ENCODE measurements around the gene LSR. TPM values are rescaled to one million over a fixed set of nuclear protein-coding genes. Genes with fewer than 3 reads are reported as not detected.

Gene LSR
- total and polyA plus RNA-seq, 2 donors = 4.2 to 27.9 TPM

DNA sequence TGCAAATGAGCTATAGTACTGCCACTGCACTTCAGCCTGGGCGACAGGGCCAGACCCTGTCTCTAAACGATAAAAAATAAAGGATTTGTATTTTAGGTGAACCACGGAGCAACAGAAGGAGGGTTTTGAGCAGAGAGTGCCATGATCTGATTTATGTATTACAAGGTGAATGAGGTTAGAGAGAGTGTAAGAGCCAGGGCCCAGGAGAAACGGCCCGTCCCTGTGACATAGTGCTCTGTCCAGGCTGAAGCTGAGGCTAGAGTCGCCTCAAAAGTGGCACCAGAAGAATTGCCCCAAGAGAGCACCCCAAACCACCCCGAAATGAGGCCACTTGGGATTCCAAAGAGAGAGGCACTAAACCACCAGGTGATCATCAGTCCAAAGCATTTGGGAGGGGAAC lies 60.1 kb downstream of the LSR start:
- Histone ChIP-seq H3K36me3 (ENCODE audit: insufficient read depth) (no peaks in the 10 kb centered on the region), H3K4me3 (ENCODE audit: low read depth, low read length) (no peak overlapping the region), H3K27ac (ENCODE audit: low read depth) (no peak overlapping the region), H3K4me1 (ENCODE audit: insufficient read depth) (no peaks in the 10 kb centered on the region)
- DNase-seq (ENCODE audit: extremely low spot score) = no peak
- 88% methylated on average over 7 of the region's 7 CpGs for whole genome bisulfite sequencing

DNA sequence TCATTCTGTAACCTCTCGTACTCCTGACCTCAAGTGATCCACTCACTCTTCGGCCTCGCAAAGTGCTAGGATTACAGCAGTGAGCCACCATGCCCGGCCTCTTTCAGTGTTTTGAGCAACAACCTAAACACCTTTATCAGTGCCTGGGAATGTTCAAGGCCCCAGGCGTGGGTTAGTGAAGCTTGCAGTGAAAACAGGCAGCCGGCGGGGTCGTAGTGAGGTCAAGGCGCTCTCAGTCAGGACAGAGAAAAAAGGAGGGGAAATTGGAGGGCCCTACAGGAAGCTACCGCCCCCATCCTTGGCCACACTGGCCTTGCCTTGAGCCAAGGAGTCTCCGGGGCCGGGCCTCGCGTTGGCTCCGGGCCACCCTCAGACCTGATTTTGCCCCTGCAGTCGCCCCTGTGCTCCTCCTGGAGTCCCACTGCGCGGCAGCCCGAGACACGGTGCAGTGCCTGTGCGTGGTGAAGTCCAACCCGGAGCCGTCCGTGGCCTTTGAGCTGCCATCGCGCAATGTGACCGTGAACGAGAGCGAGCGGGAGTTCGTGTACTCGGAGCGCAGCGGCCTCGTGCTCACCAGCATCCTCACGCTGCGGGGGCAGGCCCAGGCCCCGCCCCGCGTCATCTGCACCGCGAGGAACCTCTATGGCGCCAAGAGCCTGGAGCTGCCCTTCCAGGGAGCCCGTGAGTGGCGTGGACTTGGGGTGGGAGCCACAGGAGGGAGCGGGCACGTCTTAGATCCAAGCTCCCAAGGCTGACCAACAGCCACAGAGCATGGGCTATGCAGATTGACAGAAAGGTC lies 60.9 kb downstream of the LSR start:
- Histone ChIP-seq H3K4me3 (ENCODE audit: low read depth, low read length) (no peak overlapping the region), H3K27ac (ENCODE audit: low read depth) (no peak overlapping the region), H3K4me1 (ENCODE audit: insufficient read depth) (no peaks in the 10 kb centered on the region), H3K36me3 (ENCODE audit: insufficient read depth) (no peaks in the 10 kb centered on the region)
- DNase-seq (ENCODE audit: extremely low spot score) = peak; percentile 66
- WGBS = 59% methylated on average over 47 of the region's 47 CpGs

DNA sequence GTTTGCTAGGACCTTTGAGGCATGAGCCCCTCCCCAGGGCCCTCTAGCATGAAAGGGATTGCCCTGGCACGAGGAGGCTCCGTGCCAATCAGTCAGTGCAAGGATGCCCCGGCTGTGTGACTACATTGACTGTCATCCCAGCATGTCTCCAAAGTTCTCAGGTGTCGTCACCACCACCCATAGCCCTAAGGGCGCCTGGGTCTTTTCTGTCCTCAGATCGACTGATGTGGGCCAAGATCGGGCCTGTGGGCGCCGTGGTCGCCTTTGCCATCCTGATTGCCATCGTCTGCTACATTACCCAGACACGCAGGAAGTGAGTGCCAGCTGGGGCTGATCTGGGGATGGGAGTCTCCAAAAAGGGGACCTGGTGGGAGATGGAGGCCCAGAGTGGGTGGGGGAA lies 61.5 kb downstream of the LSR start:
- H3K36me3 ChIP-seq (ENCODE audit: insufficient read depth) = no peaks in the 10 kb centered on the region
- no peak overlapping the region for H3K4me3 ChIP-seq (ENCODE audit: low read depth, low read length)
- no peaks in the 10 kb centered on the region for H3K4me1 ChIP-seq (ENCODE audit: insufficient read depth)
- 90% methylated on average over 12 of the region's 12 CpGs for WGBS
- DNase-seq (ENCODE audit: extremely low spot score) = no peak
- H3K27ac ChIP-seq (ENCODE audit: low read depth) = no peak overlapping the region

- Histone ChIP-seq H3K4me1 (ENCODE audit: insufficient read depth) (no peaks in the 10 kb centered on the region), H3K36me3 (ENCODE audit: insufficient read depth) (no peaks in the 10 kb centered on the region), H3K27ac (ENCODE audit: low read depth) (no peak overlapping the region), H3K4me3 (ENCODE audit: low read depth, low read length) (no peak overlapping the region)
- WGBS = 94% methylated on average over 10 of the region's 10 CpGs
- no peak for DNase-seq (ENCODE audit: extremely low spot score)
Observed at GRCh38 chr19:35310811-35311465, 62.1 kb downstream of the LSR start.

DNA sequence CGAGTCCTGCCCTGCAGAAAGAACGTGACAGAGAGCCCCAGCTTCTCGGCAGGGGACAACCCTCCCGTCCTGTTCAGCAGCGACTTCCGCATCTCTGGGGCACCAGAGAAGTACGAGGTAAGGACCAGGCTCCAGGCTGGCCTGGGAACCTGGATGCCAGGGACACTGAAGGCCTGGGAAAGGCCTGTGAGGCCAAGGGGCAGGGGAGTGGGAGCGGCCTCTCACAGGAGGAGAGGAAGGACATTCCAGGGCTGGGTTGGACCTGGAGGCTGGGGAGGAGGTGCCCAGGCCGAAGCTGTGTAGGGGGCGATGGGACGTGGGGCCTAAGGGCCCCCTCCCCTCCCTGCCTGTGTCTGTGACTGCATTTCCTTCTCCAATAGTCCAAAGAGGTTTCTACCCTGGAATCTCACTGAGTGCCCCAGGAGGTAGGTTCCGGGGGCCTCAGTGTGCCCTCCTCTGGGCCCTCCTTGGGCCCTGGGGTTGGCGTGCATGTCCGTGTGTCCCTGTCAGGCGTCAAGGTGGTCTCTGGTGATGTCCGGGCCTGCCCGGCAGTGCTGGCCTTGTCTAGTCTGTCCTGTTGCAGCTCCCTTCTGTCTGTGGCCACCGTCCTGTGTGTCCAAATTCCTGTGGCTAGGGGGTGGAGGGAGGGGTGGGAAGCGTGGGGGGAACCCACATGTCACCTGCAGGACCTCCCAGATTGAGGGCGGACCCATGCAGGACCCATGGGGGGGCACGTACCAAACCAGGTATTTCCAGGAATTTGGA lies 63.3 kb downstream of the LSR start:
- Histone ChIP-seq H3K27ac (ENCODE audit: low read depth) (no peak overlapping the region), H3K4me1 (ENCODE audit: insufficient read depth) (no peaks in the 10 kb centered on the region), H3K4me3 (ENCODE audit: low read depth, low read length) (no peak overlapping the region), H3K36me3 (ENCODE audit: insufficient read depth) (no peaks in the 10 kb centered on the region)
- DNase-seq (ENCODE audit: extremely low spot score) = no peak
- 88% methylated on average over 21 of the region's 21 CpGs for WGBS

- Histone ChIP-seq H3K4me3 (ENCODE audit: low read depth, low read length) (no peak overlapping the region), H3K27ac (ENCODE audit: low read depth) (no peak overlapping the region), H3K36me3 (ENCODE audit: insufficient read depth) (no peaks in the 10 kb centered on the region), H3K4me1 (ENCODE audit: insufficient read depth) (no peaks in the 10 kb centered on the region)
- WGBS = 48% methylated on average over 7 of the region's 7 CpGs
- no peak for DNase-seq (ENCODE audit: extremely low spot score)
Observed at GRCh38 chr19:35313587-35313986, 64.8 kb downstream of the LSR start.

- Histone ChIP-seq H3K27ac (ENCODE audit: low read depth) (no peak overlapping the region), H3K4me1 (ENCODE audit: insufficient read depth) (no peaks in the 10 kb centered on the region), H3K36me3 (ENCODE audit: insufficient read depth) (no peaks in the 10 kb centered on the region), H3K4me3 (ENCODE audit: low read depth, low read length) (no peak overlapping the region)
- DNase-seq (ENCODE audit: extremely low spot score) = no peak
- 89% methylated on average over 8 of the region's 8 CpGs for whole genome bisulfite sequencing
Observed at GRCh38 chr19:35314031-35314430, 65.2 kb downstream of the LSR start.

DNA sequence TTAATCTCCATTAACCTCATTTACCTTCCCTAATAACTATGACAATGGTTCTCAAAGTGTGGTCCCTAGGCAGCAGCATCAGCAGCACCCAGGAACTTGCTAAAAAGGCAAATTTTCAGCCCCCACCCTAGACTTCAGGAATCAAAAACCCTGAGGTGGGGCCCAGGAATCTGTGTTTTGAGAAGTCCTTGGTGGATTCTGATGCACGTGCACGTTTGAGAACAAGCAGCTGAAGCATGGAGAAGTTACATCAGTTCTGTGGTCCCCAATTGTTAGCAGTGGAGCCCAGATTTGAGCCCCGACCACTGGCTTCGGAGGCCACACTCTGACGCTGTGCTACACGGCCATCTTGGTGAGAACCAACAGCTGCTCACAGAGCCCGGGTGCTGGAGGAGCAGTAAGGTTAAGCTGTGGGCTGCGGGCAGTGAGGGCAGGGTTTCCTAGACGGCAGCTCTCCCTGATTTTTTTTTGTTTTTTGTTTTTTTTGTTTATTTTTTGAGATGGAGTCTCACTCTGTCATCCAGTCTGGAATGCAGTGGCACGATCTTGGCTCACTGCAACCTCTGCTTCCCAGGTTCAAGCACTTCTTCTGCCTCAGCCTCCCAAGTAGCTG lies 66.2 kb downstream of the LSR start:
- DNase-seq (ENCODE audit: extremely low spot score) = no peak
- Histone ChIP-seq H3K27ac (ENCODE audit: low read depth) (no peak overlapping the region), H3K4me1 (ENCODE audit: insufficient read depth) (no peaks in the 10 kb centered on the region), H3K4me3 (ENCODE audit: low read depth, low read length) (no peak overlapping the region), H3K36me3 (ENCODE audit: insufficient read depth) (no peaks in the 10 kb centered on the region)
- WGBS = 83% methylated on average over 10 of the region's 10 CpGs

GRCh38 chr19:35315883-35316282 lies 67.1 kb downstream of the LSR start:
- Histone ChIP-seq H3K4me1 (ENCODE audit: insufficient read depth) (no peaks in the 10 kb centered on the region), H3K4me3 (ENCODE audit: low read depth, low read length) (no peak overlapping the region), H3K36me3 (ENCODE audit: insufficient read depth) (no peaks in the 10 kb centered on the region), H3K27ac (ENCODE audit: low read depth) (no peak overlapping the region)
- 44% methylated on average over 9 of the region's 9 CpGs for WGBS
- no peak for DNase-seq (ENCODE audit: extremely low spot score)

- Histone ChIP-seq H3K4me1 (ENCODE audit: insufficient read depth) (no peaks in the 10 kb centered on the region), H3K27ac (ENCODE audit: low read depth) (no peak overlapping the region), H3K36me3 (ENCODE audit: insufficient read depth) (no peaks in the 10 kb centered on the region), H3K4me3 (ENCODE audit: low read depth, low read length) (no peak overlapping the region)
- DNase-seq (ENCODE audit: extremely low spot score) = no peak
- 72% methylated on average over 9 of the region's 9 CpGs for WGBS
Observed at GRCh38 chr19:35316560-35316959, 67.8 kb downstream of the LSR start.

Other genes starting within 250 kb of the LSR start
- 34.2 TPM for gene GRAMD1A, start 248.7 kb upstream of the LSR start, total RNA-seq
- gene GRAMD1A, start 248.7 kb upstream of the LSR start, polyA plus RNA-seq = 74.0 TPM
- 1.6 TPM for gene SCN1B, start 218.5 kb upstream of the LSR start, total RNA-seq
- 15.1 TPM for gene SCN1B, start 218.5 kb upstream of the LSR start, polyA plus RNA-seq
- not detected for gene HPN, start 207.3 kb upstream of the LSR start, total RNA-seq
- 0.73 TPM for gene HPN, start 207.3 kb upstream of the LSR start, polyA plus RNA-seq
- gene FXYD3, start 133.2 kb upstream of the LSR start, total RNA-seq = 62.3 TPM
- gene FXYD3, start 133.2 kb upstream of the LSR start, polyA plus RNA-seq = 170 TPM
- 5.9 TPM for gene LGI4, start 113.9 kb upstream of the LSR start, total RNA-seq
- 48.4 TPM for gene LGI4, start 113.9 kb upstream of the LSR start, polyA plus RNA-seq
- gene FXYD1, start 110.2 kb upstream of the LSR start, total RNA-seq = 26.9 TPM
- gene FXYD1, start 110.2 kb upstream of the LSR start, polyA plus RNA-seq = 121 TPM
- 0.26 TPM for gene FXYD7, start 105.7 kb upstream of the LSR start, total RNA-seq
- gene FXYD7, start 105.7 kb upstream of the LSR start, polyA plus RNA-seq = 0.57 TPM
- 6.6 TPM for gene FXYD5, start 94.3 kb upstream of the LSR start, total RNA-seq
- 105 TPM for gene FXYD5, start 94.3 kb upstream of the LSR start, polyA plus RNA-seq
- not detected for gene FAM187B, start 20.3 kb upstream of the LSR start, total RNA-seq
- not detected for gene FAM187B, start 20.3 kb upstream of the LSR start, polyA plus RNA-seq
- 27.4 TPM for gene USF2, start 20.0 kb downstream of the LSR start, total RNA-seq
- 142 TPM for gene USF2, start 20.0 kb downstream of the LSR start, polyA plus RNA-seq
- gene HAMP, start 33.5 kb downstream of the LSR start, total RNA-seq = not detected
- gene HAMP, start 33.5 kb downstream of the LSR start, polyA plus RNA-seq = 0.19 TPM
- 6.1 TPM for gene MAG, start 43.2 kb downstream of the LSR start, total RNA-seq
- gene MAG, start 43.2 kb downstream of the LSR start, polyA plus RNA-seq = 0.20 TPM
- 8.8 TPM for gene CD22, start 80.2 kb downstream of the LSR start, total RNA-seq
- 1.6 TPM for gene CD22, start 80.2 kb downstream of the LSR start, polyA plus RNA-seq
- not detected for gene FFAR1, start 98.9 kb downstream of the LSR start, total RNA-seq
- not detected for gene FFAR1, start 98.9 kb downstream of the LSR start, polyA plus RNA-seq
- 0.16 TPM for gene FFAR3, start 109.5 kb downstream of the LSR start, total RNA-seq
- gene FFAR3, start 109.5 kb downstream of the LSR start, polyA plus RNA-seq = 0.68 TPM
- gene GPR42, start 122.1 kb downstream of the LSR start, total RNA-seq = not detected
- 0.14 TPM for gene GPR42, start 122.1 kb downstream of the LSR start, polyA plus RNA-seq
- gene FFAR2, start 199.3 kb downstream of the LSR start, total RNA-seq = 0.69 TPM
- gene FFAR2, start 199.3 kb downstream of the LSR start, polyA plus RNA-seq = 0.05 TPM
- gene KRTDAP, start 241.5 kb downstream of the LSR start, total RNA-seq = not detected
- gene KRTDAP, start 241.5 kb downstream of the LSR start, polyA plus RNA-seq = not detected

Measured in urinary bladder (tissue), 4 donors.